Body of pancreas (tissue), 4 donors: ENCODE data around the gene EPG5.
"Not testable (repeated sequence)": the region's sequence is repeated elsewhere in the genome, so short reads cannot be mapped to it uniquely, and the experiment has no call there.

Source experiments
- POLR2A ChIP-seq, 3 donors: fragments of 450-650 bp; IDR thresholded peaks; one replicate each; pipeline ENCODE4 v1.6.1; 2016; ENCODE audit warnings: antibody characterized with exemption in 3 of 3, mild to moderate bottlenecking in 2 of 3
- TF ChIP-seq, protein P1 (sequence below), 7 experiments: fragments of 450-650 bp in 4 of 7; fragments of 200-600 bp in 3 of 7; sonication (generic) in 3 of 7; IDR thresholded peaks; one replicate each; pipeline ENCODE4 v1.5.1; 2016 to 2019; ENCODE audit warnings: antibody characterized with exemption in 7 of 7

DNA sequence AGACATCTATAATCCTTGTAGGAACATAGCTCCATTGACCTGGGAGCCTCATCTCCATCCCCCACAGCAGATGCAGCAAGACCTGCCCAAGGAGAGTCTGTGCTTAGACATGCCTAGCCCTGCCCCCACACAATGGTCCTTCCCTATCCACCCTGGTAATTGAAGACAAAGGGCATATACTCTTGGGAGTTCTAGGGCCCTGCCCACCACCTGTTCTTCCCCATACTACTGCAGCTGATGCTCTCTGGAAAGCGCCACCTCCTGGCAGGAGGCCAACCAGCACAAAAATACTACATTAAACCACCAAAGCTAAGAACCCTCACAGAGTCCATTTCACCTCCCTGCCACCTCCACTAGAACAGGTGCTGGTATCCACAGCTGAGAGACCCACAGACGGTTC, 160.0 kb downstream of the EPG5 start:
- TF ChIP-seq, protein P1, sequence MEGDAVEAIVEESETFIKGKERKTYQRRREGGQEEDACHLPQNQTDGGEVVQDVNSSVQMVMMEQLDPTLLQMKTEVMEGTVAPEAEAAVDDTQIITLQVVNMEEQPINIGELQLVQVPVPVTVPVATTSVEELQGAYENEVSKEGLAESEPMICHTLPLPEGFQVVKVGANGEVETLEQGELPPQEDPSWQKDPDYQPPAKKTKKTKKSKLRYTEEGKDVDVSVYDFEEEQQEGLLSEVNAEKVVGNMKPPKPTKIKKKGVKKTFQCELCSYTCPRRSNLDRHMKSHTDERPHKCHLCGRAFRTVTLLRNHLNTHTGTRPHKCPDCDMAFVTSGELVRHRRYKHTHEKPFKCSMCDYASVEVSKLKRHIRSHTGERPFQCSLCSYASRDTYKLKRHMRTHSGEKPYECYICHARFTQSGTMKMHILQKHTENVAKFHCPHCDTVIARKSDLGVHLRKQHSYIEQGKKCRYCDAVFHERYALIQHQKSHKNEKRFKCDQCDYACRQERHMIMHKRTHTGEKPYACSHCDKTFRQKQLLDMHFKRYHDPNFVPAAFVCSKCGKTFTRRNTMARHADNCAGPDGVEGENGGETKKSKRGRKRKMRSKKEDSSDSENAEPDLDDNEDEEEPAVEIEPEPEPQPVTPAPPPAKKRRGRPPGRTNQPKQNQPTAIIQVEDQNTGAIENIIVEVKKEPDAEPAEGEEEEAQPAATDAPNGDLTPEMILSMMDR (IDR thresholded peaks at IDR 0.05) = not testable (repeated sequence)
- not testable (repeated sequence) for TF ChIP-seq POLR2A (IDR thresholded peaks at IDR 0.05)
